Ovary (tissue), 9 donors: ENCODE data around the gene PLCL1. TPM values are rescaled to one million over a fixed set of nuclear protein-coding genes. Genes with fewer than 3 reads are reported as not detected.

Experiments used
- DNase-seq, 5 donors: peaks; one replicate each; pipeline ENCODE4 v3.0.0-alpha.2; 2019 to 2020
- H3K27ac ChIP-seq, 2 donors: fragments of 200-600 bp; one replicate each; pipeline versions ENCODE4 v1.5.1 to v1.8.0; 2019 to 2022
- H3K27me3 ChIP-seq: fragments of 200-600 bp; one replicate; pipeline ENCODE4 v1.8.0; 2022
- H3K36me3 ChIP-seq: fragments of 200-600 bp; sonication (generic); one replicate; pipeline ENCODE4 v1.5.1; 2019
- H3K4me1 ChIP-seq: one replicate; pipeline ENCODE4 v1.8.1; 2013; ENCODE audit warnings: mild to moderate bottlenecking, moderate library complexity; ENCODE audit not compliant: insufficient read depth
- H3K4me3 ChIP-seq: fragments of 200-600 bp; sonication (generic); one replicate; pipeline ENCODE4 v1.5.1; 2017
- H3K9me3 ChIP-seq, 2 donors: fragments of 200-600 bp in 1 of 2; sonication (generic) in 1 of 2; one replicate each; pipeline versions ENCODE4 v1.5.1 to v1.8.1; 2013 to 2019; ENCODE audit warnings: mild to moderate bottlenecking in 1 of 2, moderate library complexity in 1 of 2
- EP300 ChIP-seq: sonication (generic); formaldehyde crosslinking; IDR thresholded peaks from one replicate; pipeline ENCODE4 v1.6.1; 2017; ENCODE audit warnings: antibody characterized with exemption
- POLR2A ChIP-seq: fragments of 450-650 bp; IDR thresholded peaks from one replicate; pipeline ENCODE4 v1.6.1; 2017; ENCODE audit warnings: antibody characterized with exemption, mild to moderate bottlenecking, moderate library complexity
- WGBS, 3 donors: extraction: QIAGEN DNeasy Blood & Tissue Kit in 1 of 3; methylation state at CpG; one replicate each; pipeline versions ENCODE4 v1.1.5 to v1.1.7; 2013 to 2017; 5-methylcytosine and 5-hydroxymethylcytosine counted together
- intact Hi-C, 4 donors: fragments of 100-400 bp; cut with DNase I; formaldehyde crosslinking; loops; one replicate each; pipeline versions ENCODE4 v1.11.0 to v1.15.1; 2022 to 2023
- polyA plus RNA-seq, 2 donors: library from polyadenylated mRNA; stranded (reverse); fragments of 200-250 nt in 1 of 2; fragments of 350-450 nt in 1 of 2; fragmentation: Illumina TruSeq in 1 of 2; extraction: RNeasy Lipid Tissue Mini Kit (QIAGEN cat#74804) in 1 of 2; gene quantifications; one replicate each; pipeline ENCODE4 v1.2.3, GENCODE V29; 2013 to 2014
- total RNA-seq, 7 donors: library from RNA; depleted of rRNA in 2 of 7; stranded (reverse); fragments of >200 nt in 2 of 7; fragmentation: NEBNext Ultra II Directional in 3 of 7; extraction: Animal tissue kit (Norgen Biotek cat#: 25700) in 3 of 7; gene quantifications; one replicate each; pipeline versions ENCODE4 v1.1.0 to v1.2.4, GENCODE V29; 2016 to 2023
- TF ChIP-seq, protein P1 (sequence below), 3 donors: fragments of 450-650 bp in 2 of 3; fragments of 200-600 bp in 1 of 3; IDR thresholded peaks; one replicate each; pipeline versions ENCODE4 v1.5.1 to v1.8.0; 2016 to 2022; ENCODE audit warnings: antibody characterized with exemption in 3 of 3, mild to moderate bottlenecking in 1 of 3
- donor health status: DM: no; HTN: no; CAD: no; lungs with moderate emphysema.
- donor health status: DM: no; HTN: no; CAD: no.
- donor health status: Bipolar disorder and iron deficiency.
- donor health status: DM: yes; HTN: yes; CAD: no.
- donor health status: DM: no; HTN: no; CAD: no.
- donor health status: DM: yes; HTN: yes; CAD: no.

PLCL1 gene
- total and polyA plus RNA-seq, 9 donors: 8.4 to 17.9 (median 11.1) TPM

DNA sequence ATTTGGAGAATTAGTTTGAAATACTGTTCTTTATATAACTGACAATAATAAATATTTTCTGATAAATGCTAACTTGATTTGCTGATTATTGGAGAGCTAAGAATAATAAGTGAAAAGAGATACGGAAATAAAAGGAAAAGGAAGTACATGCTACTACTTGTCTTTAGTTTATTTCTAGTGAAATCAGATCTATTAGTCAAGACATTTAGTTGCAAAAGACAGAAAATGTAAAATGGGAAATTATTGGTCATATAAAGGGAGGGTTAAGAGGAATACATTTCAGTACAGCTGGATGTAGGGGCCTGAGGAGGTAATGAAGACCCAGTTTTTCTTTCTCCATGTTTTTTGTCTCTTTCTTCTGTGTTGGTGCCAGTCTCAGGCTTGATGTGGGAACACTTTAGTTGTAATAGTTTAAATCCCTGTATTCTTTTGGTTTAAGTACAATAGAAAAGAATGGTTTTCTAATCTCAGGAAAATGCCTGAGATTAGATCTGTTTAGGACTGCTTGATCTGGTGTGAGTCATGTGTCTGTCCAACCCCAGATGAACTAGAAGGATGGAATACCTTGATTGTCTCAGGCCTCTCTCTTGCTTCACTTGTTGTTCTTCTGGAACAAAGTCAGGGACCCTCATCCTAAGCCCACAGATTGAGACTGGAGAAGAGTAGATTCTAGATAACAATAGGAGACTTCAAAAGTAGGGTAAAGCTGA lies 58.0 kb downstream of the PLCL1 start:
- H3K36me3 ChIP-seq: no peaks in the 10 kb centered on the region
- H3K4me3 ChIP-seq: no peak overlapping the region
- no peaks in the 10 kb centered on the region for H3K27me3 ChIP-seq
- no peaks in the 10 kb centered on the region for H3K9me3 ChIP-seq
- no peak for TF ChIP-seq POLR2A
- TF ChIP-seq EP300: no peak
- TF ChIP-seq, protein P1, sequence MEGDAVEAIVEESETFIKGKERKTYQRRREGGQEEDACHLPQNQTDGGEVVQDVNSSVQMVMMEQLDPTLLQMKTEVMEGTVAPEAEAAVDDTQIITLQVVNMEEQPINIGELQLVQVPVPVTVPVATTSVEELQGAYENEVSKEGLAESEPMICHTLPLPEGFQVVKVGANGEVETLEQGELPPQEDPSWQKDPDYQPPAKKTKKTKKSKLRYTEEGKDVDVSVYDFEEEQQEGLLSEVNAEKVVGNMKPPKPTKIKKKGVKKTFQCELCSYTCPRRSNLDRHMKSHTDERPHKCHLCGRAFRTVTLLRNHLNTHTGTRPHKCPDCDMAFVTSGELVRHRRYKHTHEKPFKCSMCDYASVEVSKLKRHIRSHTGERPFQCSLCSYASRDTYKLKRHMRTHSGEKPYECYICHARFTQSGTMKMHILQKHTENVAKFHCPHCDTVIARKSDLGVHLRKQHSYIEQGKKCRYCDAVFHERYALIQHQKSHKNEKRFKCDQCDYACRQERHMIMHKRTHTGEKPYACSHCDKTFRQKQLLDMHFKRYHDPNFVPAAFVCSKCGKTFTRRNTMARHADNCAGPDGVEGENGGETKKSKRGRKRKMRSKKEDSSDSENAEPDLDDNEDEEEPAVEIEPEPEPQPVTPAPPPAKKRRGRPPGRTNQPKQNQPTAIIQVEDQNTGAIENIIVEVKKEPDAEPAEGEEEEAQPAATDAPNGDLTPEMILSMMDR (IDR thresholded peaks at IDR 0.05): no peak
- intact Hi-C loops: no loop called here
- H3K4me1 ChIP-seq: peaks cover 4% of the 10 kb centered on the region
- WGBS, 3 donors: 85 to 90% (median 86%) methylated on average over 1 of the region's 1 CpG
- DNase-seq: no peak
- H3K27ac ChIP-seq: no peak overlapping the region

DNA sequence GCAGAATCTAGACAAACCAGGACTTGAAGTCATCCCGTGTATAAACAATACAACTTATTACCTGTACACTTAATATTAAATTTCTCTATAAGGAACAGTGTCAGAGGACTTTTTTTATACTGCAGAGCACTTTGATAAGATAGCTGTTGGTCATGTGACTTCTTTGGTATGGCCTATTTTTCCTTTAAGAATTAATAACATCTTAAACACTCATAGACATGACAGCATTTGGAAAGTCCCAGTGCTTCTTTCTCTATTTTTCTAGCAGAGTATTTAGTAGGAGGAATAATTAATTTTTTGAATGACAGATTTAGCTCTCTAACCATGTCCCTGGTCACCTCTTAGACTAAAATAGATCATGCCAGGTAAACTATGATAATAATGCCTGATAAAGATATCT lies 59.4 kb downstream of the PLCL1 start:
- intact Hi-C loops: no loop called here
- no peaks in the 10 kb centered on the region for H3K36me3 ChIP-seq
- no peaks in the 10 kb centered on the region for H3K9me3 ChIP-seq
- no peak overlapping the region for H3K27ac ChIP-seq
- TF ChIP-seq POLR2A (no peak), EP300 (no peak)
- TF ChIP-seq, protein P1 (IDR thresholded peaks at IDR 0.05): no peak
- H3K4me1 ChIP-seq: peaks cover 4% of the 10 kb centered on the region
- no peak overlapping the region for H3K4me3 ChIP-seq
- WGBS, 3 donors: 89 to 98% (median 94%) methylated on average over 1 of the region's 1 CpG
- H3K27me3 ChIP-seq: no peaks in the 10 kb centered on the region
- DNase-seq: no peak

DNA sequence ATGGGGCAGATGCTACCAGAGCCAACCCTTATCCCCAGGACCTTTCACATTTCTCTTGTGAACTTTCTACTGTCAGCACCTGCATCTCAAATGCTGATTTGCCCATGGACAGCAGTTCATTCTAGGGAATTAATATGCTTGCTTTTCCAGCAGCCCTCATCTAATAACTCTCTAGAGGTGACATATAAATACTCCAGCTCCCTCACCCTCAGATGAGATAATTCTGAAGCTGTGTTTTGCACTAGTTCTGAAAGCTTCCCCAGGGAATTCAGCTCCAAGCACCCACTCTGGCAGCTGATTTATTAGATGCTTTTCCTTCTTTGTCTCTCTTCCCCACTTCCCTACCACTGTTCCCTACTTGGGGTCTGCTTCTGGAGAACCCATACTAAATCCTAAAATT lies 62.1 kb downstream of the PLCL1 start:
- intact Hi-C loops: no loop called here
- Histone ChIP-seq H3K27ac (no peak overlapping the region), H3K9me3 (no peaks in the 10 kb centered on the region), H3K36me3 (no peaks in the 10 kb centered on the region), H3K4me1 (peaks cover 4% of the 10 kb centered on the region), H3K4me3 (no peak overlapping the region), H3K27me3 (no peaks in the 10 kb centered on the region)
- no peak for DNase-seq
- TF ChIP-seq, protein P1 (IDR thresholded peaks at IDR 0.05): no peak
- TF ChIP-seq EP300 (no peak), POLR2A (no peak)

DNA sequence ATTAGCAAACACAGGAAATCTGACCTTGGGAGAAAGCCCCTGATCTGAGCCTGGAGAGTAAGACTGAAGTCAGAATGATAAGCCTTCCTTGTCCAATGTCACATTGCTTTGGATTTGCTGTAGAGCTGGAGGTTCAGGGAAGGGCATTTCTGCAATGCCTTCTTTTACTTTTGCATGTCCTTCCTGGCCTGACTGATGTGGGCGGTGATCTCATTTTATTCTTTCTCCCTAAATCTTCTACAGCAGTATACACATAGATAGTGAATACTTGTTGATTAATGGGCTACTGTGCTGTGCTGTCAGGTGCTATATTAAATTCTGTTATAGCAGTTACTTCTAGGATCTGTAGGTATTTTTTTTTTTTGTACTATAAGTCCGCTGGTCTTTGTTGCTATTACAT lies 62.6 kb downstream of the PLCL1 start:
- no peaks in the 10 kb centered on the region for H3K36me3 ChIP-seq
- no peak overlapping the region for H3K4me3 ChIP-seq
- H3K4me1 ChIP-seq: peaks cover 2% of the 10 kb centered on the region
- WGBS, 3 donors: 95 to 97% (median 97%) methylated on average over 2 of the region's 2 CpGs
- no peak overlapping the region for H3K27ac ChIP-seq
- H3K9me3 ChIP-seq: no peaks in the 10 kb centered on the region
- no peaks in the 10 kb centered on the region for H3K27me3 ChIP-seq
- TF ChIP-seq POLR2A: no peak
- TF ChIP-seq, protein P1 (IDR thresholded peaks at IDR 0.05): no peak
- TF ChIP-seq EP300: no peak
- no peak for DNase-seq
- intact Hi-C loops: no loop called here
